Progenitor cell of endocrine pancreas (in vitro differentiated cells): ENCODE results near the gene PHYKPL. TPM values are rescaled to one million over a fixed set of nuclear protein-coding genes. Genes with fewer than 3 reads are reported as not detected.
A peak's percentile ranks its signal among the peaks of the same experiment; 100 is the strongest.
"Not testable (repeated sequence)": the region's sequence is repeated elsewhere in the genome, so short reads cannot be mapped to it uniquely, and the experiment has no call there.

Experiments
- DNase-seq: peaks from one replicate; pipeline ENCODE4 v3.0.0; 2021; ENCODE audit warnings: low spot score; ENCODE audit not compliant: unreplicated experiment
- H3K27ac Mint-ChIP-seq: 2 replicates; pipeline ENCODE4 v1.8.0; 2021; ENCODE audit warnings: mild to moderate bottlenecking, moderate library complexity, mixed read lengths
- H3K27me3 Mint-ChIP-seq: 2 replicates; pipeline ENCODE4 v1.8.0; 2021; ENCODE audit warnings: mixed read lengths
- H3K36me3 Mint-ChIP-seq: 2 replicates; pipeline ENCODE4 v1.8.0; 2022; ENCODE audit warnings: mixed read lengths; ENCODE audit not compliant: insufficient read depth
- H3K4me1 Mint-ChIP-seq: 2 replicates; pipeline ENCODE4 v1.8.0; 2021; ENCODE audit warnings: low read depth, mixed read lengths
- H3K4me3 Mint-ChIP-seq: 2 replicates; pipeline ENCODE4 v1.8.0; 2021; ENCODE audit warnings: low read depth, mild to moderate bottlenecking, moderate library complexity, mixed read lengths
- H3K9me3 Mint-ChIP-seq: 2 replicates; pipeline ENCODE4 v1.8.0; 2021; ENCODE audit warnings: low read depth, mixed read lengths
- CTCF ChIP-seq: fragments of 200-600 bp; sonication (generic); IDR thresholded peaks from one replicate; pipeline ENCODE4 v1.5.0; 2021; ENCODE audit warnings: antibody characterized with exemption, mild to moderate bottlenecking; ENCODE audit not compliant: unreplicated experiment
- total RNA-seq: library from RNA; stranded (reverse); gene quantifications from 2 replicates; pipeline ENCODE4 v1.2.1, GENCODE V29; 2021

Gene PHYKPL
- total RNA-seq, 1 donor from 2014 or later, result 113 TPM

DNA sequence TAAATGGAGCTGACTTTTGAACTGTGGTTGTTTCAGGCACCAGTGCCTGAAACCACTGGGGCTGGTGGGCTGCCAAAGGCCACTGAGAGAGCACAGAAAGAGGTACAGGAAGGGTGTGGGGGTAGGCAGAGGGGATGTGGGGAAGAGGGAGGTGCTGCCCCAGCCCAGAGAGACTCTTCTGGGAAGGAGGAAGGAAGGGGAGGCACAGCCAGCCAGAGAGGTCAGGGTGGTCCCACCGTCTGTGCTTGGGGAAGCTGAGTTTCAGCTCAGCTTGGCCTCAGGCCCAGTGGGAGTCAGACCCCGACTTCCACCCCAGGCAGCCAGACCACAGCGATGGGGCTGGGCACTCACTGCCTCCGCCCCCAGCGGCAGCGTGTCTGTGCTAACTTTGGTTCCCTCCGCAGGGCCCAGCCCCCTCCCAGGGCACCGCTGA lies 8.6 kb upstream of the PHYKPL start:
- Mint-ChIP-seq H3K4me3 (no peak overlapping the region), H3K9me3 (no peaks in the 10 kb centered on the region), H3K4me1 (no peaks in the 10 kb centered on the region), H3K27ac (no peak overlapping the region), H3K36me3 (no peaks in the 10 kb centered on the region), H3K27me3 (no peaks in the 10 kb centered on the region)
- no peak for TF ChIP-seq CTCF
- no peak for DNase-seq

GRCh38 chr5:178240766-178241165 lies 8.2 kb upstream of the PHYKPL start:
- H3K27ac Mint-ChIP-seq, result peak overlapping the region; percentile 81
- H3K27me3 Mint-ChIP-seq, result no peaks in the 10 kb centered on the region
- TF ChIP-seq CTCF, result no peak
- no peak overlapping the region for H3K4me3 Mint-ChIP-seq
- H3K36me3 Mint-ChIP-seq, result no peaks in the 10 kb centered on the region
- H3K9me3 Mint-ChIP-seq, result no peaks in the 10 kb centered on the region
- no peaks in the 10 kb centered on the region for H3K4me1 Mint-ChIP-seq
- no peak for DNase-seq

DNA sequence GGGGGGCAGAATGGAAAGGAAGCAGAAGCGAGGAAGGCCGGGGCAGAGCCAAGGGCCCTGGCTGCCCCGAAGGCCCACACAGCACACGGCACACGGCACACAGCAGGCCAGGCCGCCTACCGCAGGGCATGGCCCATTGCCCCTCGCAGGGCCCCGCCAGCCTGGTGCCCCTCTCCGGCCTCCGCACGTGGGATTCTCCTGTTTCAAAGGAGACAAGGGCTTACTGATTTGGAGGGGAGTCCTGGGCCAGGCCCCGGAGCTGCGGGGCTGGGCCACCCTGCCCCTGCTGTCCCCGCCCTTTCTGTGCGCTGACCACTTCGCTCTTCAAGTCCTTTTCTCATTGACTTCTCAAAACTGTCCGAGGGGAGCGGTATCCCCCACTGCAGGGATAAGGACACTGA lies 7.7 kb upstream of the PHYKPL start:
- no peak for DNase-seq
- no peak for TF ChIP-seq CTCF
- no peak overlapping the region for H3K27ac Mint-ChIP-seq
- H3K9me3 Mint-ChIP-seq, result no peaks in the 10 kb centered on the region
- no peaks in the 10 kb centered on the region for H3K27me3 Mint-ChIP-seq
- H3K4me3 Mint-ChIP-seq, result no peak overlapping the region
- no peaks in the 10 kb centered on the region for H3K36me3 Mint-ChIP-seq
- no peaks in the 10 kb centered on the region for H3K4me1 Mint-ChIP-seq

GRCh38 chr5:178239626-178240301 lies 7.2 kb upstream of the PHYKPL start:
- peak overlapping the region; percentile 45 for H3K27ac Mint-ChIP-seq
- not testable (repeated sequence) for H3K9me3 Mint-ChIP-seq, H3K4me1 Mint-ChIP-seq, H3K36me3 Mint-ChIP-seq, H3K27me3 Mint-ChIP-seq, H3K4me3 Mint-ChIP-seq, DNase-seq

DNA sequence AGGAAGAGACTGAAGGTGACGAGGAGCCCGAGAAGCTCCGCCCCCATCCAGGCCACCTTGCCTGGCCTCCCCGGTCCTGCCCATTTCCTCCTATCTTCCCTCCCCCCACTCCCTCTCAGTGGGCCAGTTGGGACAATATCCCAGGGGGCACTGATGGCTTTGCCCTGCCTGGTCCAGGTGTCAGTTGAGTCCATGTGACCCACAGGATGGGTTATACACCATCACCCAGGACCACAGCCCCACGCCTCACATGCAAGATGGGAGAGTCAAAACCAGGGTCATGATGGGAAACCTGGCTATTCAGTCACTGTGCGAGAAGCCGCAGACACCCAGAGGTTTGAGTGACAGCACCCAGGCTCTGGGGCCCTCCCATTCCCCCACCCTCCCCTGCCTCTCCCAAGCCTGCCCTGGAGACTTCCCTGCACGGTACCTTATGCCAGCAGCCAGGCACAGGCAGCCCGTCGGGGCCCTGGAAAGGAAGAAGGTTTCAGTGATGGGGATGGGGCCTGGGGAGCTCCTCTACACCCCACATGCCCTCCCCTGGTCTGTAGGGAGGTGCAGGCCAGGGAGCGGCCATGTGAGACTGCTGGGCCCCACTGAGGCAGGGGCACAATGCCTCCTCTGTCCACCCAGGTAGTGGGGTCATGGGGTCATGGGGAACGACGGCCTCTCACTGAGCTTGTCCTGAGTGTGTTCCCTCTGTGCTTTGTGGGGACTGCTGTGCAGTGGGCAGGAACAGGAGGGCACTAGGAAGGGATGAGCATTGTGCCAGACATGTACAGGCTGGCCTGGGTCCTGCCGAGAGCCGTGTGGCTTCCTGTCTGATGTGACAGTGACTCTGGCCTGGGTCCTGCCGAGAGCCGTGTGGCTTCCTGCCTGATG lies 6.3 kb upstream of the PHYKPL start:
- H3K27ac Mint-ChIP-seq, result no peak overlapping the region
- H3K9me3 Mint-ChIP-seq, result no peaks in the 10 kb centered on the region
- no peak for TF ChIP-seq CTCF
- no peaks in the 10 kb centered on the region for H3K4me1 Mint-ChIP-seq
- no peak overlapping the region for H3K4me3 Mint-ChIP-seq
- no peaks in the 10 kb centered on the region for H3K36me3 Mint-ChIP-seq
- H3K27me3 Mint-ChIP-seq, result no peaks in the 10 kb centered on the region
- DNase-seq, result no peak
